ENCODE data around the gene KCNJ6.

DNA sequence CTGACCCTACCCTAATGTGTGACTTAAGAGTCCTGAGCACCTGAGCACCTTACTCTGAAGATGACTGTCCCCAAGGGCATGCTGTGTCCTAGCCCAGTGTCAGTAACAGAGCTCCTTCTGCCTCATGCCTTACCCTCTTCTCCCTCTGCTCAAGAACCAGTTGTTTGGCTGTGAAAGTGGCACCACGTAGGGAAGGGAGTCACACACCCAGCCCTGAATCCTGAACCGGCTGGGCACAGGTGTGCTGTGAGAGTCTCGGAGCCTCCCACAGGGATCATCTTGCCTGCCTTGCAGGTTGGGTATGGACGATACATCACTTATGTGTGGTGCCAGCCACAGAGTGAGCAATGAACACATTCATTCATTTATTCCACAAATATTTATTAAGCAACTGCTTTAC lies 329.1 kb downstream of the KCNJ6 start:
- TF ChIP-seq, protein P1, sequence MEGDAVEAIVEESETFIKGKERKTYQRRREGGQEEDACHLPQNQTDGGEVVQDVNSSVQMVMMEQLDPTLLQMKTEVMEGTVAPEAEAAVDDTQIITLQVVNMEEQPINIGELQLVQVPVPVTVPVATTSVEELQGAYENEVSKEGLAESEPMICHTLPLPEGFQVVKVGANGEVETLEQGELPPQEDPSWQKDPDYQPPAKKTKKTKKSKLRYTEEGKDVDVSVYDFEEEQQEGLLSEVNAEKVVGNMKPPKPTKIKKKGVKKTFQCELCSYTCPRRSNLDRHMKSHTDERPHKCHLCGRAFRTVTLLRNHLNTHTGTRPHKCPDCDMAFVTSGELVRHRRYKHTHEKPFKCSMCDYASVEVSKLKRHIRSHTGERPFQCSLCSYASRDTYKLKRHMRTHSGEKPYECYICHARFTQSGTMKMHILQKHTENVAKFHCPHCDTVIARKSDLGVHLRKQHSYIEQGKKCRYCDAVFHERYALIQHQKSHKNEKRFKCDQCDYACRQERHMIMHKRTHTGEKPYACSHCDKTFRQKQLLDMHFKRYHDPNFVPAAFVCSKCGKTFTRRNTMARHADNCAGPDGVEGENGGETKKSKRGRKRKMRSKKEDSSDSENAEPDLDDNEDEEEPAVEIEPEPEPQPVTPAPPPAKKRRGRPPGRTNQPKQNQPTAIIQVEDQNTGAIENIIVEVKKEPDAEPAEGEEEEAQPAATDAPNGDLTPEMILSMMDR (IDR thresholded peaks at IDR 0.05 in 2 of 3, conservative IDR thresholded peaks at IDR 0.05 in 1 of 3; ENCODE audit: borderline replicate concordance in 1 of 3, insufficient read depth in 1 of 3, low read depth in 2 of 3, low read length in 2 of 3), result no peak
- TF ChIP-seq EZH2phosphoT487 (IDR thresholded peaks at IDR 0.05; ENCODE audit: borderline replicate concordance), result no peak

Measured in HCT116 (cell line).